NB4 (cell line): ENCODE results near the gene PDE7B.

Source experiments
- CTCF ChIP-seq: IDR thresholded peaks from one replicate; pipeline ENCODE4 v1.5.1; 2012; ENCODE audit warnings: low read depth, low read length
- MYC ChIP-seq: IDR thresholded peaks from 2 replicates; pipeline ENCODE4 v1.6.1; 2011; ENCODE audit warnings: low read depth, low read length
- POLR2A ChIP-seq: IDR thresholded peaks from 2 replicates; pipeline ENCODE4 v1.6.1; 2011; ENCODE audit warnings: mild to moderate bottlenecking; ENCODE audit not compliant: insufficient read length; ENCODE audit errors: extremely low read depth
- TF ChIP-seq, protein P1 (sequence below): IDR thresholded peaks from 2 replicates; pipeline ENCODE4 v1.6.1; 2011; ENCODE audit warnings: low read depth, low read length

- no peak for TF ChIP-seq CTCF
- no peak for TF ChIP-seq POLR2A
- TF ChIP-seq, protein P1, sequence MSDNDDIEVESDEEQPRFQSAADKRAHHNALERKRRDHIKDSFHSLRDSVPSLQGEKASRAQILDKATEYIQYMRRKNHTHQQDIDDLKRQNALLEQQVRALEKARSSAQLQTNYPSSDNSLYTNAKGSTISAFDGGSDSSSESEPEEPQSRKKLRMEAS = no peak
- TF ChIP-seq MYC = no peak
Observed at GRCh38 chr6:136104556-136104955, 253.1 kb downstream of the PDE7B start.
